ENCODE results near the gene JMJD6.
"Not testable (repeated sequence)": the region's sequence is repeated elsewhere in the genome, so short reads cannot be mapped to it uniquely, and the experiment has no call there.

JMJD6 gene

GRCh38 chr17:76736349-76737081 lies 10.1 kb upstream of the JMJD6 start:
- DNase-seq (ENCODE audit: low read depth, low spot score) = peak; percentile 87

GRCh38 chr17:76735586-76736348 lies 9.4 kb upstream of the JMJD6 start:
- peak; percentile 15 for DNase-seq (ENCODE audit: low read depth, low spot score)

- DNase-seq (ENCODE audit: low read depth, low spot score) = peak; percentile 52
Measured at GRCh38 chr17:76735006-76735405, 8.6 kb upstream of the JMJD6 start.

- DNase-seq (ENCODE audit: low read depth, low spot score) = peak; percentile 45
Measured at GRCh38 chr17:76734080-76734840, 7.9 kb upstream of the JMJD6 start.

GRCh38 chr17:76733618-76733957 lies 7.2 kb upstream of the JMJD6 start:
- no peak for DNase-seq (ENCODE audit: low read depth, low spot score)

- DNase-seq (ENCODE audit: low read depth, low spot score) = no peak
Measured at GRCh38 chr17:76732734-76733617, 6.6 kb upstream of the JMJD6 start.

GRCh38 chr17:76731800-76732733 lies 5.7 kb upstream of the JMJD6 start:
- not testable (repeated sequence) for DNase-seq (ENCODE audit: low read depth, low spot score)

GRCh38 chr17:76727745-76728456 lies 1.5 kb upstream of the JMJD6 start:
- DNase-seq (ENCODE audit: low read depth, low spot score) = peak; percentile 32

- peak; percentile 88 for DNase-seq (ENCODE audit: low read depth, low spot score)
Measured at GRCh38 chr17:76726776-76727718, 641 bp upstream of the JMJD6 start, which contains the start of gene METTL23. TSS of gene METTL23 (plus strand) at chr17:76726839. CDS start at chr17:76729711, 2,872 bp downstream.

GRCh38 chr17:76725580-76726230 lies 701 bp downstream of the JMJD6 start:
- peak; percentile 59 for DNase-seq (ENCODE audit: low read depth, low spot score)

GRCh38 chr17:76723812-76724211 lies 2.6 kb downstream of the JMJD6 start:
- no peak for DNase-seq (ENCODE audit: low read depth, low spot score)

- DNase-seq (ENCODE audit: low read depth, low spot score) = not testable (repeated sequence)
Measured at GRCh38 chr17:76722977-76723376, 3.4 kb downstream of the JMJD6 start.

GRCh38 chr17:76722279-76722678 lies 4.1 kb downstream of the JMJD6 start:
- no peak for DNase-seq (ENCODE audit: low read depth, low spot score)

- DNase-seq (ENCODE audit: low read depth, low spot score) = no peak
Measured at GRCh38 chr17:76721463-76721862, 4.9 kb downstream of the JMJD6 start.

- no peak for DNase-seq (ENCODE audit: low read depth, low spot score)
Measured at GRCh38 chr17:76720941-76721340, 5.5 kb downstream of the JMJD6 start.

GRCh38 chr17:76720211-76720610 lies 6.2 kb downstream of the JMJD6 start:
- DNase-seq (ENCODE audit: low read depth, low spot score) = no peak

GRCh38 chr17:76718516-76718915 lies 7.9 kb downstream of the JMJD6 start:
- DNase-seq (ENCODE audit: low read depth, low spot score) = no peak

GRCh38 chr17:76716839-76717215 lies 9.6 kb downstream of the JMJD6 start:
- DNase-seq (ENCODE audit: low read depth, low spot score) = peak; percentile 91
